GM19463 (cell line): Measurements from ENCODE around the gene CCN6.

Experiments
- ATAC-seq: cut with Tn5 transposase; IDR thresholded peaks from one replicate; pipeline ENCODE4 v1.9.1; 2021; ENCODE audit warnings: mild to moderate bottlenecking, moderate library complexity; ENCODE audit not compliant: unreplicated experiment

Gene CCN6

GRCh38 chr6:112054001-112054400 lies at the start of gene CCN6:
Gene CCN6 (plus strand): TSS chr6:112054104. CDS start chr6:112054358, 254 bp downstream.
- no peak for ATAC-seq

- ATAC-seq: no peak
Measured at GRCh38 chr6:112004201-112005012, 49.5 kb upstream of the CCN6 start.

GRCh38 chr6:112005013-112005371 lies 48.9 kb upstream of the CCN6 start:
- ATAC-seq: no peak

- no peak for ATAC-seq
Measured at GRCh38 chr6:112007254-112007653, 46.6 kb upstream of the CCN6 start.

DNA sequence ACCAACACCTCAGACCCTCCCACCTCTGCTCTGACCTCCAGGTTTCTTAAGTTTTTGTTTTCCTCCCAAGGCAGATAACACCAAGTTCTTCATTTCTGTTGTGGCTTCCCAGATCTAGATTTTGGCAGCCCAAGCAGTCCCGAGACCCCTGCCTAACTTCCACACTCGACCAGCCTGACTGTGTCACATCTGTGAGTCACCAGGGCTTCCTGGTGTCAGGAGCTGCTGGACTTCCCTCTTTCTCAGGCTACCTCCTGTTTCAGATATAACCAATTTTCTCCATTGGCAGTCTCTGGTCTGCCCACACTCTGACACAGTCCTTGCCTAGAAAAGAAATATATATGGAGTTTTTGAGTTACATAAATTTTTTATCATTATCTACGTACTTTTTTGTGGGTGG lies 46.1 kb upstream of the CCN6 start:
- no peak for ATAC-seq

- no peak for ATAC-seq
Measured at GRCh38 chr6:112008482-112008881, 45.4 kb upstream of the CCN6 start.

- ATAC-seq: no peak
Measured at GRCh38 chr6:112010328-112010727, 43.6 kb upstream of the CCN6 start.

DNA sequence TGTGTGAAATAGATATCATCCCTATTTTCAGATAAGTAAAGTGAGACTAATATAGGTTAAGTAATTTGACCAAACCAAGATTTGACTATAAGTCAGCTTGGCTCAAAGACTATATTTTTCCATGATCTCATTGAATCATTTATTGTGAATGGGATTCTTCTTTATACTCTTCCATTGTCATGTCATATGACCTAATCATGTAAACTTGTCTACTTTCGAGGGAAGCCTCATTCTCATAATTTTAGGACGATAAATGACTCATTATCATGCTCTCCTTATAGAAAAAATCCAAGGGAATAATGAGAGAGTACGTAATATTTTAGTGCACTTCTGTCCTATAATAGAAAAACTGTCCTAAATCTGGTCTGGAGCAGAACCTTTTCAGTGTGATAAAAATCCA lies 40.9 kb upstream of the CCN6 start:
- ATAC-seq: no peak

DNA sequence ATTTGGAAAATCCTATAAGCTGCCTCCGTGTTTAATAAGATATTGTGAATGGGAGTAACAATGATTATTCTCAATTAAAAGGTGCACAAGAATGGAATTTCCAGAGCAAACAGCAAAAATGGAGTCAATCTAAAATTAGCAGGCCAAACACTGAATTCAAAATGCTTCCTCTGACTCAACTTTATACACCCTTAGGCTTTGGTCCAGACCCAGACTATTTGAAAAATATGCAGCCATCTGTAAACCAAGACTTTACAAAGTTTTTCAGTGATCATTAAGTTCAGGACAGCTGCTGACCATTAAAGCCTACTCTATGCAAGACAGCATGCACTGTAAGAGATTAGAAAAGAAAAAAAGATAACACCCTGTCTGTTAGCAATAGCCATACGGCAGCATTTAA lies 39.4 kb upstream of the CCN6 start:
- ATAC-seq: no peak

DNA sequence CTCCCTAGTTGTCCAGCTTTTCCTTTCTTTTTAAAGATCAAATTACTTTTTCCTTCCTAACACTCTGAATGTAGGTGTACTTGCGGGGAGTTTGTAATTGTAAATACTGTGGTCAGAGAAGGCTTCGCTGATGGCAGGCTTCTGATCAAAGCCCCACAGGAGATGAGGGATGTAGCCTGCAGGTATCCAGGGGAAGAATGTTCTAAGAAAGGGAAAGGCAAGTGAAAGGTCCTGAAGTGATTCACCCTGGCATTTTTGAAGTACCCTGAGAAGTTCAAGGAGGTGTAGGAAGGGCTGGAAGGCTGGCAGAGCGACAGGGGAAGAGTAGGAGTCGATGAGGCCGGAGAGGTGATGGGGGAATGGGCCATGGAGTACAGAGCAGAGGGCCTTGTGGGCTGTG lies 38.2 kb upstream of the CCN6 start:
- no peak for ATAC-seq

DNA sequence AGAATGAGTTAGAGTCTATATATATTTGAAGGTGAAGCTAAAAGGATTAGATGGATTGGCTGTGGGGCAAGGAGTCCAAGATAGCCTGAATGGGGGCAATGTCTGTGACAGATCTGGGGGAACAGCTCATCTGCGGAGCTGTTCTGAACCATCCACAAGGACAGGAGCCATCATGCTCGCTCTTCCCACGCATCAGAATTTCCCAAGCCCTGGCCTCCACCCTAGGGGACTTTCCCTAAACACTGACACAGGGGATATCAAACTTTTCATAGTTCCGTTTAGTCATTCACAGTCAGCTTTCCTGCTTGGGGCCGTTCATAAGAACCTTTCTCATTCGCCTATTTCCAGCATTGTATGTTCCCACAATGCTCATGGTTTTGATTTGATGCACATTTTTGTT lies 37.6 kb upstream of the CCN6 start:
- ATAC-seq: no peak

- no peak for ATAC-seq
Measured at GRCh38 chr6:112017169-112017568, 36.7 kb upstream of the CCN6 start.

DNA sequence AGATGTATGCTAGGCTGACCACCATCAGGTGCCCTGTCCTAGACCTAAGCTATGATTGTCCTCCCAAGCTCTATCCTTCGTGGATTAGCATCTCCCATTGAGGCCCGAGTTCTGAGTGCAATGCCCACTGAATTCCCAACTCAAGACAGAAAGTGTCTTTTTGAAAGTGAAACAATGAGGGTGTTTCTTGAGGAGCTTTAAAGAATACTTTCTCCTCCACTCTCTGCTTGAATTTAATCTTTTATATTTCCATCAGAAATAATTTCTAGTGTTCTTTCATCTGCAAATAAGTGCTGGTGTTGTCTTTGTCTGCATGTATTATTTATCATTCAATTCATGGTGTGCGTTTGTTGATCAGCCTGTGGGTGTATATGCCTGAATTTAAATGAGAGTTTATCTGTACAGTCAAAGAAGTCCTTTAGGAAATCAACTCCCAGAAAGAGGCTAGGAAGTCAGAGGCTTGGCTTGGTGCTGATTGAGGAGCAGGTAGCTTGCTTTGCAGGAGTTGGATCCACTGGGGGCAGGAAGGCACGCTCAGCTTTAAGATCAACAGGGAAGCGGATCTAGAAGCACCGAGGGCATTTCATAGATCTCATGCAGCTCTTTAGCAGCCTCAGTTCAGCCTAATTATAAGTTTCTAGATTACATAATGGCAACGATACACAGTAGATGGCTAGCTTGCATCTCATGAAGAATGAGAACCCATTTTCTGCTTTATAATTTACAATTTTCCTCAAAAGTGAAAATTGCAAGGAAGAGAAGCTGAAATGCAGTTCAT lies 36.0 kb upstream of the CCN6 start:
- no peak for ATAC-seq

DNA sequence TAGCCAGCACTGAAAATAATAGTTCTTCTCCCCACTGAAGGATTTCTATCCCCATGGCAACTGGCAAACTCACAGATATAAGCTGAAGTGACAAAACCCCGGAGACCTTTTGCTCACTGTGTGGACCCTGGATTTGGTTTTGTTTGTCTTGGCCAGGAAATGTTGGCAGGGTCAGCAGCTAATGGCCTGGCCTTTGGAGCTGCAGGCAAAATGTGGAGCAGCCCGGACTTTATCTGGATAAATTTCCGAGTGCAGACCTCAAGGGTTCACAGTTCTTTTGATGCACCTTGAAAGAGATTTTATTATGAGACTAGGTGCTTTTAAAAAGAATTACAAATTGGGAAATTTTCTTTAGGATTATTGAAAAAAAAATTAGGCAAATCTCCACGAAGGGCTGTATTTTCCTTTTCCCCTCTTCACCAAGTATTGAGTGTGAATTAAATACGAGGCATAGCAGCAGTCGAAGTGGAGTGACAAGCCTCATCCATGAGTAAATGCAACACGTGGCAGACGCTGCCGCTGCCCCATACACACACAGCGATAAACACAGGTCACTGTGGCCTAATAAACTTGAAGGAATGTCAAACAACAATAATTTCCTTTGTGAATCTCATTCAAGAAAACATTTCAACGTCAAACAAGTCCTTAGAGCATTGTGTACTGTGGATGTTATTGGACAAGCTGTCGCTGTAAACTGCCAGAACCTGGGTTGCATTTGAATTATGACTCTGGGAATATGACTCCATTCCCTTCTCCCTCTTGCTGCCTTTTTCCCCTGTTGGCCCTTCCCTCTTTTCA lies 35.1 kb upstream of the CCN6 start:
- no peak for ATAC-seq

DNA sequence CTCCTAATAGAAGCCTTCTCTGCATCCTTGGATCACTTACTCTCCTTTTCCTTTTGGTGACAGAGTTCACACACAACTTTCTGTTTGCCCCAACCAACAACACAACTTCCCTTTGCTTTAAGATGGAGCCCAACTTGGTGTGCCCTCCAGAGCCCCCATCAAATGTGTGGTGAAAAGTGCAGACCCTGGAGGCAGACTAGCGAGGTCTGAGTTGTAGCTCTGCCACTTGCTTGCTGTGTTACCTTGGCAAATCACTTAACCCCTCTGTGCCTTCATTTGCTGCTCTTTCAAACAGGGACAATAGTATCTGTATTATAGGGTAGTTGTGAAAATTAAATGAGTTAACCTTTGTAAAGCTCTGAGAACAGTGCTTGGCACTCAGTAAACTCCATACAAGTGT lies 34.3 kb upstream of the CCN6 start:
- no peak for ATAC-seq

DNA sequence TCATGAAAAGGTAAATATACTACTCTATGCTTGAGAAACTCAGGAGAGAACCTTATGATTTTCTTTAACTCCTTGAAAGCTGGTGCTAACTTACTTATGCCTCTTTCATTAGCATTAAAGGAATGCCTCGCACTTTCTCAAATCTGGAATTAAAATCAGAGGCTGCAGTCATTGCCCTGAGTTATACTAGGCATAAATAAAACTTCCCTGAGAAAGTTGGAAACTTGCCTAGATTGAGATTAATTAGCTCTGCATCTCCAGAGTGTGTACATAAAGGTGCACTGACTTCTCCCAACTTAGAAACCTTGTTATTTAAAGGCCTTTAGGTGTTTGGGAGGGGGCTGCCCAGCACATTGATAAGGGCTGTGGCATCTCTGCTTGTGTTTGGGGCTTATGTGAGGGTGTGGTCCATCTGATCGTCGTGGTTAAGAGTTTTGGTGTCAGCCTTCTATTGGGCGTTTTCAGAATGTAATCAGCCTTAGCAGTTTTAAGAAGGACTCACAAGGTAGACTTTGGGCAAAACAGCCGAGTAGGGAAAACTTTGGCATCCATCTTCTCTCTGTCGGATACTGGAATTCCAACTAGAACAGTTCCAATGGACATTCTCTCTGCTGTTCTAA lies 32.1 kb upstream of the CCN6 start:
- ATAC-seq: no peak

GRCh38 chr6:112022749-112023148 lies 31.2 kb upstream of the CCN6 start:
- ATAC-seq: no peak

DNA sequence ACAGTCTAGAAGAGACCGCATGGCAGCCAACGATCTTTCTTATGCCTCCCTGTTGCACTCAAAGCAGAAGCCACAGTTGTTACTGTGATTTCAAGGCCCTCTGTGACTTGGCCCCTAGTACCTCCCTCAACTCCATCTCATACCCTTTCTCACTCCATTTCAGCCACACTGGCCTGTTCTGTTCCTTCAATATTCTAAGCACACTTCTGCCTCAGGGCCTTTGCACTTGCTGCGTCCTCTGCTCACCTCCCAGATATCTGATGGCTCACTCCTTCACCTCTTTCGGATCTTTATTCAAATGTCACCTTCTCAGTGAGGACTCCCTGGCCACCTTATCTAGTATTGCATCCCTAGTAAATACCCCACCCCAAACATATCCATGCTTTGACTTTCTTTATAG lies 29.4 kb upstream of the CCN6 start:
- no peak for ATAC-seq

DNA sequence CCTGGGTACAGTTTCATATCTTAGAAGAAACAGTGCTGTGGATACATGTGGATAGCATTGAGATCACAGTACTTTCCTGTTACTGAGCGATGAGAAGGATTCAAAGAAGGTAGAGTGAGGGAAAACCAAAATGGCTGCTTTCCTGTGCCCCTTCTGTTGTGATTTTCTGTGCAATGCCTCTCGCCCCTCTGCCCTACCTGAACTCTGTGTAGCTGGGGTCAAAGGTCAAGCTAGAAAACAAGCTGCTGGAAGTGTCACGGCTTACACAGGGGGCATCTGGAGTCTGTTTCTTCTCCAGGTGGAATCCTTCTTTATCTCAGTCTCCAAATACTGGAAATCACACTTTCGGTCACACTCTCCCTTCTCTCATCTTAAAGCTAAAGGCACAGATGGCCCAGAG lies 27.0 kb upstream of the CCN6 start:
- ATAC-seq: no peak

DNA sequence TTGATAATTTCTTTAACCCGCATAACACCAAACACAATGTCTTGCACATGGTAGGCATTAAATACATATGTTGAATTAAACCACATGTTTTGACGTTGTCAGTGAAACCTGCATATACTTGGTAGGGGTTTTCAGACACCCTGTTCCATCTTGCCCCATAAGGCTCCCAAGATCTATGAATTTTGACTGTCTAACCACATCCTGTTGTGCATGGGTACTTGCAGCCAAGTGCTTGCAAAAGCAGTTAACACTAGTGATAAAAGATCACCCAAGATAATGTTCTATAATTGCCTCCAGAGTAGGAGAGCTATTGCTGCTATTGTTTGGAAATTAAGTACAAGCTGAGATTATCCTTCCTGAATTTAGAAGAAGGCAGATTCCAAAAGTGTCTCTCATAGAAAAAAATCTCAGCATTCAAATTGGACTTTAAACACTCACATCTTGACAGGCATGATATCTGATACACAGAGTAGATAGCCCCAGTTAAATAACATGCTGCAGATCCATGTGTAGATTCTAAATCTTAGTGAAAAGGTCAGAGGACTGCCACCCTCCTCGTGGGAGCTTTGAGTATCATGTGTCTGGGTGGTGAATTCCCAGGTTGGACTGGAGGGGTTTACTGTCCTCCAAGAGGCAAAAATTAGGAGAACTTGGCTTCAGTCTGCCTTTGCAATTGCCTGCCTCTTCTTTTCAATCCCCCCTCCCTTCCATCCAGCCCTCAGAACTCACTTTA lies 25.8 kb upstream of the CCN6 start:
- ATAC-seq: no peak
